ENCODE results near the gene GAS6.

GAS6 gene

GRCh38 chr13:113887700-113888201, 23.9 kb upstream of the GAS6 start:
- no peak for ATAC-seq
- DNase-seq = no peak

- DNase-seq = no peak
- no peak for ATAC-seq
Measured at GRCh38 chr13:113886561-113887112, 22.8 kb upstream of the GAS6 start.

GRCh38 chr13:113884821-113885220, 20.9 kb upstream of the GAS6 start:
- DNase-seq = no peak
- no peak for ATAC-seq

GRCh38 chr13:113883921-113884804, 20.3 kb upstream of the GAS6 start:
- no peak for DNase-seq
- ATAC-seq = no peak

GRCh38 chr13:113883314-113883811, 19.5 kb upstream of the GAS6 start:
- ATAC-seq = no peak

GRCh38 chr13:113882716-113883115, 18.8 kb upstream of the GAS6 start:
- ATAC-seq (no peak), DNase-seq (no peak)

More at GRCh38 chr13:113883314-113883811, 19.5 kb upstream of the GAS6 start:
- no peak for DNase-seq

- DNase-seq = no peak
- ATAC-seq = no peak
Measured at GRCh38 chr13:113882267-113882630, 18.4 kb upstream of the GAS6 start.

- ATAC-seq (no peak), DNase-seq (no peak)
Measured at GRCh38 chr13:113881614-113882266, 17.9 kb upstream of the GAS6 start.

- no peak for DNase-seq
- ATAC-seq = no peak
Measured at GRCh38 chr13:113880651-113881611, 17.1 kb upstream of the GAS6 start.

- ATAC-seq (no peak), DNase-seq (no peak)
Measured at GRCh38 chr13:113879494-113880360, 15.9 kb upstream of the GAS6 start.

- DNase-seq (no peak), ATAC-seq (no peak)
Measured at GRCh38 chr13:113879017-113879416, 15.1 kb upstream of the GAS6 start.

- no peak for DNase-seq
- ATAC-seq = no peak
Measured at GRCh38 chr13:113877149-113877990, 13.5 kb upstream of the GAS6 start.

GRCh38 chr13:113876346-113877148, 12.7 kb upstream of the GAS6 start:
- ATAC-seq (peak; percentile 20), DNase-seq (no peak)

GRCh38 chr13:113875837-113876281, 12.0 kb upstream of the GAS6 start:
- DNase-seq (no peak), ATAC-seq (peak; percentile 26)

- ATAC-seq = peak; percentile 14
Measured at GRCh38 chr13:113875429-113875815, 11.5 kb upstream of the GAS6 start.

GRCh38 chr13:113874579-113875428, 10.9 kb upstream of the GAS6 start:
- peak; percentile 9 for ATAC-seq

More at GRCh38 chr13:113875429-113875815, 11.5 kb upstream of the GAS6 start:
- DNase-seq = no peak

GRCh38 chr13:113874177-113874576, 10.3 kb upstream of the GAS6 start:
- no peak for ATAC-seq
- no peak for DNase-seq

More at GRCh38 chr13:113874579-113875428, 10.9 kb upstream of the GAS6 start:
- DNase-seq = no peak

GRCh38 chr13:113869263-113869662, 5.4 kb upstream of the GAS6 start:
- ATAC-seq = no peak
- DNase-seq = no peak
